ENCODE data around the gene ENPP6. TPM values are rescaled to one million over a fixed set of nuclear protein-coding genes. Genes with fewer than 3 reads are reported as not detected.

The ENPP6 gene
- total RNA-seq, 1 donor from 2014 or later, result not detected

- H3K36me3 Mint-ChIP-seq (ENCODE audit: insufficient read depth), result no peaks in the 10 kb centered on the region
- no peak overlapping the region for H3K4me3 Mint-ChIP-seq (ENCODE audit: low read depth)
- H3K27ac Mint-ChIP-seq, result no peak overlapping the region
- no peak for DNase-seq (ENCODE audit: low spot score, unreplicated experiment)
- no peak for TF ChIP-seq CTCF (IDR thresholded peaks at IDR 0.05; ENCODE audit: unreplicated experiment)
- H3K9me3 Mint-ChIP-seq (ENCODE audit: low read depth), result no peaks in the 10 kb centered on the region
- H3K4me1 Mint-ChIP-seq (ENCODE audit: low read depth), result no peaks in the 10 kb centered on the region
- peaks cover 7% of the 10 kb centered on the region for H3K27me3 Mint-ChIP-seq
These were observed 45.2 kb upstream of the ENPP6 start for GRCh38 chr4:184262901-184263300.

GRCh38 chr4:184261246-184261645 is 43.6 kb upstream of the ENPP6 start:
- Mint-ChIP-seq H3K27me3 (no peaks in the 10 kb centered on the region), H3K27ac (no peak overlapping the region), H3K36me3 (ENCODE audit: insufficient read depth) (no peaks in the 10 kb centered on the region), H3K4me3 (ENCODE audit: low read depth) (no peak overlapping the region), H3K9me3 (ENCODE audit: low read depth) (no peaks in the 10 kb centered on the region), H3K4me1 (ENCODE audit: low read depth) (no peaks in the 10 kb centered on the region)
- TF ChIP-seq CTCF (IDR thresholded peaks at IDR 0.05; ENCODE audit: unreplicated experiment), result no peak
- no peak for DNase-seq (ENCODE audit: low spot score, unreplicated experiment)

- TF ChIP-seq CTCF (IDR thresholded peaks at IDR 0.05; ENCODE audit: unreplicated experiment), result no peak
- Mint-ChIP-seq H3K4me1 (ENCODE audit: low read depth) (no peaks in the 10 kb centered on the region), H3K36me3 (ENCODE audit: insufficient read depth) (no peaks in the 10 kb centered on the region), H3K27ac (peak overlapping the region; percentile 15), H3K9me3 (ENCODE audit: low read depth) (no peaks in the 10 kb centered on the region), H3K4me3 (ENCODE audit: low read depth) (no peak overlapping the region), H3K27me3 (no peaks in the 10 kb centered on the region)
- DNase-seq (ENCODE audit: low spot score, unreplicated experiment), result no peak
These were observed 42.2 kb upstream of the ENPP6 start for GRCh38 chr4:184259866-184260265.

- no peak overlapping the region for H3K27ac Mint-ChIP-seq
- no peak overlapping the region for H3K4me3 Mint-ChIP-seq (ENCODE audit: low read depth)
- H3K4me1 Mint-ChIP-seq (ENCODE audit: low read depth), result no peaks in the 10 kb centered on the region
- H3K9me3 Mint-ChIP-seq (ENCODE audit: low read depth), result no peaks in the 10 kb centered on the region
- no peak for TF ChIP-seq CTCF (IDR thresholded peaks at IDR 0.05; ENCODE audit: unreplicated experiment)
- DNase-seq (ENCODE audit: low spot score, unreplicated experiment), result no peak
- no peaks in the 10 kb centered on the region for H3K36me3 Mint-ChIP-seq (ENCODE audit: insufficient read depth)
- no peaks in the 10 kb centered on the region for H3K27me3 Mint-ChIP-seq
These were observed 41.4 kb upstream of the ENPP6 start for GRCh38 chr4:184259081-184259480.

GRCh38 chr4:184255871-184256642 is 38.4 kb upstream of the ENPP6 start:
- DNase-seq (ENCODE audit: low spot score, unreplicated experiment), result no peak
- H3K9me3 Mint-ChIP-seq (ENCODE audit: low read depth), result peaks cover 6% of the 10 kb centered on the region
- H3K4me1 Mint-ChIP-seq (ENCODE audit: low read depth), result no peaks in the 10 kb centered on the region
- peaks cover 1% of the 10 kb centered on the region for H3K36me3 Mint-ChIP-seq (ENCODE audit: insufficient read depth)
- no peak for TF ChIP-seq CTCF (IDR thresholded peaks at IDR 0.05; ENCODE audit: unreplicated experiment)
- no peak overlapping the region for H3K27ac Mint-ChIP-seq
- no peaks in the 10 kb centered on the region for H3K27me3 Mint-ChIP-seq
- no peak overlapping the region for H3K4me3 Mint-ChIP-seq (ENCODE audit: low read depth)

Data from progenitor cell of endocrine pancreas (in vitro differentiated cells).